ENCODE measurements around the gene OR51B6.
"Not testable (repeated sequence)": the region's sequence is repeated elsewhere in the genome, so short reads cannot be mapped to it uniquely, and the experiment has no call there.

OR51B6 gene

GRCh38 chr11:5317292-5317691 is 34.0 kb upstream of the OR51B6 start:
- no peak for DNase-seq (ENCODE audit: low spot score)
- in situ Hi-C loops (cut with MboI; ENCODE audit: low sequenced_read_pairs, unreplicated experiment) = no loop called here
- TF ChIP-seq, protein P1, sequence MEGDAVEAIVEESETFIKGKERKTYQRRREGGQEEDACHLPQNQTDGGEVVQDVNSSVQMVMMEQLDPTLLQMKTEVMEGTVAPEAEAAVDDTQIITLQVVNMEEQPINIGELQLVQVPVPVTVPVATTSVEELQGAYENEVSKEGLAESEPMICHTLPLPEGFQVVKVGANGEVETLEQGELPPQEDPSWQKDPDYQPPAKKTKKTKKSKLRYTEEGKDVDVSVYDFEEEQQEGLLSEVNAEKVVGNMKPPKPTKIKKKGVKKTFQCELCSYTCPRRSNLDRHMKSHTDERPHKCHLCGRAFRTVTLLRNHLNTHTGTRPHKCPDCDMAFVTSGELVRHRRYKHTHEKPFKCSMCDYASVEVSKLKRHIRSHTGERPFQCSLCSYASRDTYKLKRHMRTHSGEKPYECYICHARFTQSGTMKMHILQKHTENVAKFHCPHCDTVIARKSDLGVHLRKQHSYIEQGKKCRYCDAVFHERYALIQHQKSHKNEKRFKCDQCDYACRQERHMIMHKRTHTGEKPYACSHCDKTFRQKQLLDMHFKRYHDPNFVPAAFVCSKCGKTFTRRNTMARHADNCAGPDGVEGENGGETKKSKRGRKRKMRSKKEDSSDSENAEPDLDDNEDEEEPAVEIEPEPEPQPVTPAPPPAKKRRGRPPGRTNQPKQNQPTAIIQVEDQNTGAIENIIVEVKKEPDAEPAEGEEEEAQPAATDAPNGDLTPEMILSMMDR (IDR thresholded peaks at IDR 0.05; ENCODE audit: borderline replicate concordance, control extremely low read depth, extremely low read depth, insufficient read depth, missing control alignments) = no peak

- TF ChIP-seq, protein P1 (IDR thresholded peaks at IDR 0.05; ENCODE audit: borderline replicate concordance, control extremely low read depth, extremely low read depth, insufficient read depth, missing control alignments) = no peak
- in situ Hi-C loops (cut with MboI; ENCODE audit: low sequenced_read_pairs, unreplicated experiment) = no loop called here
- DNase-seq (ENCODE audit: low spot score) = no peak
Observed at GRCh38 chr11:5324197-5324596, 27.1 kb upstream of the OR51B6 start, which contains the start of gene OR51B2. OR51B2 (minus strand) TSS chr11:5324297; CDS start chr11:5324297, 0 bp downstream.

DNA sequence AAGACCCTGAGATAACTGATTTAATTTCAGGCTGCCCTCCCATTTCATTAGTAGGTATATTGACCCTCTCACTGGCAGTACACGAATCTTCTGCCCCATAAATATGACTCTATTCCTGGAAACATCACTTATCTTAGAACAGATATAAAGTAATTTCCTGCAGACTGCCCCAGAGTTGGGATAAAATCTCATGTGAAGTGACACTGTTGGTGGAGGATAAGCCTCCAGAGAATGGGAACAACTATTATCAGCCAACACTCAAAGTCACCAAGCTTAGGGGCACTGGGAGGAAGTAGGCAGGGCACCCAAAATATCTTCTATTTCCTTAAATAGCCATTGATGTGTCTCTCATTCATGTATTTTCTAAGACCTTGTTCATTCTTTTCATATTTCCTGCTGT is 16.1 kb upstream of the OR51B6 start:
- in situ Hi-C loops (cut with MboI; ENCODE audit: low sequenced_read_pairs, unreplicated experiment) = no loop called here
- TF ChIP-seq, protein P1 (IDR thresholded peaks at IDR 0.05; ENCODE audit: borderline replicate concordance, control extremely low read depth, extremely low read depth, insufficient read depth, missing control alignments) = no peak
- no peak for DNase-seq (ENCODE audit: low spot score)

DNA sequence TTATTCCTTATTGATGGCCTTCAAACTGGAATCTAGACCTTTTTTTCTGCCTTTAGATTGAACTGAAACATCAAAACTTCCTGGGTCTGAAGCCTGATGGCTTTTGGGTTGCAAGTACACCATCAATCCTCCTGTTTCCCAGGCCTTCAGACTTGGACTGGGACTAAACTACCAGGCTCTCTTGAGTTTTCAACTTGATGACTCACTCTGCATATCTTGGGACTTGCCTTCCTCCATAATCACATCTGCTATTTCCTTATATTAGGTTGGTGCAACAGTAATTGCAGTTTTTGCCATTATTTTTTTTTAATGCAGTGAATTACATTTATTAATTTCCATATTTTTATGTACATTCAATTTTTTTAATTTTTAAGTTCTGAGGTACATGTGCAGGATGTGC is 15.0 kb upstream of the OR51B6 start:
- DNase-seq (ENCODE audit: low spot score) = no peak
- TF ChIP-seq, protein P1 (IDR thresholded peaks at IDR 0.05; ENCODE audit: borderline replicate concordance, control extremely low read depth, extremely low read depth, insufficient read depth, missing control alignments) = no peak
- in situ Hi-C loops (cut with MboI; ENCODE audit: low sequenced_read_pairs, unreplicated experiment) = no loop called here

DNA sequence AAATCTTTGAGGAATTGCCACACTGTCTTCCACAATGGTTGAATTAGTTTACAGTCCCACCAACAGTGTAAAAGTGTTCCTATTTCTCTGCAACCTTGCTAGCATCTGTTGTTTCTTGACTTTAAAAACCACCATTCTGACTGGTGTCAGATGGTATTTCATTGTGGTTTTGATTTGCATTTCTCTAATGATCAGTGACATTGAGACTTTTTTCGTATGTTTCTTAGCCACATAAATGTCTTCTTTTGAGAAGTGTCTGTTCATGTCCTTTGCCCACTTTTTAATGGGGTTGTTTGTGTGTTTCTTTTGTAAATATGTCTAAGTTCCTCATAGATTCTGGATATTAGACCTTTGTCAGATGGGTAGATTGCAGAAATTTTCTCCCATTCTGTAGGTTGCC is 14.1 kb upstream of the OR51B6 start:
- in situ Hi-C loops (cut with MboI; ENCODE audit: low sequenced_read_pairs, unreplicated experiment); DNase-seq (ENCODE audit: low spot score): not testable (repeated sequence)

- in situ Hi-C loops (cut with MboI; ENCODE audit: low sequenced_read_pairs, unreplicated experiment) = no loop called here
- TF ChIP-seq, protein P1 (IDR thresholded peaks at IDR 0.05; ENCODE audit: borderline replicate concordance, control extremely low read depth, extremely low read depth, insufficient read depth, missing control alignments) = no peak
- no peak for DNase-seq (ENCODE audit: low spot score)
Observed at GRCh38 chr11:5339771-5340322, 11.5 kb upstream of the OR51B6 start.

GRCh38 chr11:5343474-5344335 is 7.6 kb upstream of the OR51B6 start, which contains the start of gene OR51B5:
OR51B5 (minus strand) TSS chr11:5343524; CDS start chr11:5343524, 0 bp downstream.
- TF ChIP-seq, protein P1 (IDR thresholded peaks at IDR 0.05; ENCODE audit: borderline replicate concordance, control extremely low read depth, extremely low read depth, insufficient read depth, missing control alignments) = no peak
- DNase-seq (ENCODE audit: low spot score) = no peak
- in situ Hi-C loops (cut with MboI; ENCODE audit: low sequenced_read_pairs, unreplicated experiment) = no loop called here
